ENCODE results near the gene SUFU.

The SUFU gene

GRCh38 chr10:102649797-102650654 is 146.3 kb downstream of the SUFU start:
- DNase-seq (ENCODE audit: insufficient read length, low spot score) (no peak), FAIRE-seq (no peak)
- no peak for TF ChIP-seq TAF1 (IDR thresholded peaks at IDR 0.05; ENCODE audit: low read depth, low read length)
- TF ChIP-seq POU2F2 (IDR thresholded peaks at IDR 0.05; ENCODE audit: low read depth, low read length), result no peak
- TF ChIP-seq SPI1 (IDR thresholded peaks at IDR 0.05; ENCODE audit: low read depth, low read length), result no peak
- TF ChIP-seq PAX5 (IDR thresholded peaks at IDR 0.05; ENCODE audit: insufficient read depth, low read length, severe bottlenecking), result no peak
- TF ChIP-seq POLR2A (IDR thresholded peaks at IDR 0.05; ENCODE audit: low read depth, low read length), result no peak
- no peak for TF ChIP-seq POLR2AphosphoS5 (IDR thresholded peaks at IDR 0.05; ENCODE audit: low read depth, low read length)

- peak; percentile 91 for TF ChIP-seq SPI1 (IDR thresholded peaks at IDR 0.05; ENCODE audit: low read depth, low read length)
- TF ChIP-seq POLR2AphosphoS5 (IDR thresholded peaks at IDR 0.05; ENCODE audit: low read depth, low read length), result no peak
- peak; percentile 80 for FAIRE-seq
These were observed 147.1 kb downstream of the SUFU start for GRCh38 chr10:102650655-102651454.

DNA sequence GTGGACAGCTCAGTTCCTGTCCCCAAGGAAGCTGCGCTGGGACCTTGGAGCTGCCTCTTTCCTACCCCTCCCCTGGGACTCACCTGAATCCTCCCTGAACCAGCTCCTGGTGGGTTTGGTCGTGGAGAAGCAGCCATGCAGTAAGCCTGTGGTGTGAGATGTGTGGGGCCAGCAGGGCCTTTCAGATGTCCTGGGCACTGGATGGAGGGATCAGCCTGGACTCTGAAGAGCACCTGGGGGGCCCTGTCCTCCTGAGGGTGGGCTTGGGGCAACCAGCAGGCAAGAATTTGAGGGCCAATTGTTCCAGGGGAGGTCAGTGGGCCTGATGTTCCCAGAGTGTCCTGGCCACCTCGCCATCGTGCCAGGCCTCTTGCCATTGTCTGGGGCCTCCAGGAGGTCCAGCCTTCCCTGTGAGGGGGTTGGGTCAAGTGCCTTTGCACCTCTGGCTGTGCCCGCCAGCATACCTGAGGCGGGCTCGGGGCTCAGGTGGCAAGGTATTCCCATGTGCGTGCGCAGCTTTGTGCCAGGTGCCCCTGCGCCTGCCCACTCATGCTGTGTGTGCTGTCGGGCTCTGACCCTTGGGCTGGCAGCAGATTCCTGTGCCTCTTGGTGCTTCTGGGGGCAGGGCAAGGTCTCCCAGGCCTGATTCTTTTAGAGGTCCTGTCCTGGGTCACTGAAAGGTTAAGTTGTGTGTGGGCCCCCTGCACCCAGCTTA is 147.8 kb downstream of the SUFU start:
- FAIRE-seq, result peak; percentile 72
- no peak for DNase-seq (ENCODE audit: insufficient read length, low spot score)
- no peak for TF ChIP-seq TAF1 (IDR thresholded peaks at IDR 0.05; ENCODE audit: low read depth, low read length)
- TF ChIP-seq PAX5 (IDR thresholded peaks at IDR 0.05; ENCODE audit: insufficient read depth, low read length, severe bottlenecking), result no peak
- TF ChIP-seq POU2F2 (IDR thresholded peaks at IDR 0.05; ENCODE audit: low read depth, low read length), result no peak
- no peak for TF ChIP-seq SPI1 (IDR thresholded peaks at IDR 0.05; ENCODE audit: low read depth, low read length)
- TF ChIP-seq POLR2AphosphoS5 (IDR thresholded peaks at IDR 0.05; ENCODE audit: low read depth, low read length), result no peak
- no peak for TF ChIP-seq POLR2A (IDR thresholded peaks at IDR 0.05; ENCODE audit: low read depth, low read length)

More at GRCh38 chr10:102650655-102651454, 147.1 kb downstream of the SUFU start:
- DNase-seq (ENCODE audit: insufficient read length, low spot score), result no peak

DNA sequence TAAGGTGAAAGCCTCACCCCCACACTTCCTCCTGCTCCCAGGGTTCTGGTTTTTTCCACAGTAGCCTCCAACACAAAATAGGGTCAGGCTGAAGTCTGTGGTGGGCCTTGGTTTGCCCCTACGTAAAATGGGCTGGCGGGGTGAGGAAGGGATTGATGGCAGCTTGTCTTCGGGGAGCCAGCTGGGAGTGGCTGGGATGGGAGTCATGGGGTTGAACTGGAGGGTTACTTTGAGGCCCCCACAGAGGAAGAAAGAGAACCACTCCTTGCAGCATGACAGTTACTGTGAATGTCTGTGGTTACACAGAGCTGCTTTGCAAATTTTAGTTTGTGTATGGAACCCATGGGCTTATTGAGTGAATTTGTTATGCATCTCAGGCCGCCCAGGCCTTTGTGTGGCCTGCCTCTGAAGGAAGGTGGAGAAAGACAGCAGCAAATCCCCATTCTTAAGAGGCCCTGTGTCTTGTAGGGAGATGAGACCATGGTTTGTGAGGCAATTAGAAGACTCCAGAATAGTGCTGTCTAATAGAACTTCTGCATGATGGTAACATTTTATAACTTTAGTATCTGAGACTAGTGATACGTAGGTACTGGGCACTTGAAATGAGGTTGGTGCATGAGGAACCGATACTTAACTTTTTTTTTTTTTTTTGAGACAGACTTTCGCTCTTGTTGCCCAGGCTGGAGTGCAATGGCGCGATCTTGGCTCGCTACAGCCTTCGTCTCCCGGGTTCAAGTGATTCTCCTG is 148.6 kb downstream of the SUFU start:
- TF ChIP-seq POLR2AphosphoS5 (IDR thresholded peaks at IDR 0.05; ENCODE audit: low read depth, low read length) (no peak), SPI1 (IDR thresholded peaks at IDR 0.05; ENCODE audit: low read depth, low read length) (peak; percentile 85), POU2F2 (IDR thresholded peaks at IDR 0.05; ENCODE audit: low read depth, low read length) (0 out of 2 replicates have a peak, but pooled peaks have one; percentile 10)
- DNase-seq (ENCODE audit: insufficient read length, low spot score) (no peak), FAIRE-seq (peak; percentile 97)

DNA sequence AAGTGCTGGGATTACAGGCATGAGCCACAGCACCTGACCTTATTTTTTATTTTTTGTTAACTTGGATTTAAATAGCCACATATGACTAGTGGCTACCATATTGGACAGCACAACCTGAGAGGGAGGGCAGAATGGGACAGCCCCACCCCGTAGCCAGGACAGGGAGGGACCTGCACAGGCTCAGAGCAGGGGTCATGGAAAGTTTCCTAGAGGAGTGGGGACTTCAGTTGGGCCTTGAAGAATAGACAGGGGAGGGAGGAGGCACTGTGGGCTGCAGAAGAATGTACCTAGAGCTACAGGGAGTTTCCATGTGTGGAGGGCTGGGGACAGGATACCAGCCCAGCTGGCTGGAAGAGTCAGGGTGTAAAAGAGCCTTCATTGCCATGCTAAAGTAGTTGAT is 149.3 kb downstream of the SUFU start:
- no peak for DNase-seq (ENCODE audit: insufficient read length, low spot score)
- FAIRE-seq, result peak; percentile 85
- TF ChIP-seq POU2F2 (IDR thresholded peaks at IDR 0.05; ENCODE audit: low read depth, low read length) (no peak), SPI1 (IDR thresholded peaks at IDR 0.05; ENCODE audit: low read depth, low read length) (no peak), POLR2AphosphoS5 (IDR thresholded peaks at IDR 0.05; ENCODE audit: low read depth, low read length) (no peak), POLR2A (IDR thresholded peaks at IDR 0.05; ENCODE audit: low read depth, low read length) (no peak), TAF1 (IDR thresholded peaks at IDR 0.05; ENCODE audit: low read depth, low read length) (no peak)

DNA sequence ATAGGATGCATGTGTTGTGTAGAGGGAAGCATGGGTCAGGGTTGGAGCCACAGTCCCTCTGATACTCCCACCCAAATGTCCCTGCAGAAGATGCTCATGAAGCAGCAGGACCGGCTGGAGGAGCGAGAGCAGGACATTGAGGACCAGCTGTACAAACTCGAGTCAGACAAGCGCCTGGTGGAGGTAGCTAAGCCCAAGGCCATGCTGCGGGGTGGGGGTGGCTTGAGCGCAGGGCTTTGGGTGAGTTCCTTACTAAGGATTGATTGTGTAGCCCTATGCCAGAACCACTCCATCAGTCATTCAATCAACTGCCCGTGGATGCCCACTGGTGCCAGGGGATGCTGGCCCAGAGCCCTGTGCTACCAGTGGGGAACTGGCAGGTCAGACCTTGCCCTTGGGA is 150.8 kb downstream of the SUFU start:
- no peak for FAIRE-seq
- TF ChIP-seq POLR2A (IDR thresholded peaks at IDR 0.05; ENCODE audit: low read depth, low read length), result no peak
- no peak for TF ChIP-seq POU2F2 (IDR thresholded peaks at IDR 0.05; ENCODE audit: low read depth, low read length)
- no peak for TF ChIP-seq POLR2AphosphoS5 (IDR thresholded peaks at IDR 0.05; ENCODE audit: low read depth, low read length)
- no peak for TF ChIP-seq SPI1 (IDR thresholded peaks at IDR 0.05; ENCODE audit: low read depth, low read length)
- TF ChIP-seq PAX5 (IDR thresholded peaks at IDR 0.05; ENCODE audit: insufficient read depth, low read length, severe bottlenecking), result no peak
- no peak for TF ChIP-seq TAF1 (IDR thresholded peaks at IDR 0.05; ENCODE audit: low read depth, low read length)
- no peak for DNase-seq (ENCODE audit: insufficient read length, low spot score)

DNA sequence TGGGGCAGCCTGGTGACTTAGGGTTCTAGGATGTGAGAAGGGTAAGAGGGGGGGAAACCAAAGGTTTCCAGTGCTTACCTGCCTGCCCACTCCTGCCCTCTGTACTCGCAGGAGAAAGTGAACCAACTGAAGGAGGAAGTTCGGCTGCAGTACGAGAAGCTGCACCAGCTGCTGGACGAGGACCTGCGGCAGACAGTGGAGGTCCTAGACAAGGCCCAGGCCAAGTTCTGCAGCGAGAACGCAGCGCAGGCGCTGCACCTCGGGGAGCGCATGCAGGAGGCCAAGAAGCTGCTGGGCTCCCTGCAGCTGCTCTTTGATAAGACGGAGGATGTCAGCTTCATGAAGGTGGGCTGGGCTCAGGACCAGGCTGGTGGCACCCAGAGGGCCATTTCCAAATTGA is 151.2 kb downstream of the SUFU start:
- TF ChIP-seq PAX5 (IDR thresholded peaks at IDR 0.05; ENCODE audit: insufficient read depth, low read length, severe bottlenecking) (no peak), SPI1 (IDR thresholded peaks at IDR 0.05; ENCODE audit: low read depth, low read length) (no peak), POU2F2 (IDR thresholded peaks at IDR 0.05; ENCODE audit: low read depth, low read length) (no peak), POLR2AphosphoS5 (IDR thresholded peaks at IDR 0.05; ENCODE audit: low read depth, low read length) (no peak), POLR2A (IDR thresholded peaks at IDR 0.05; ENCODE audit: low read depth, low read length) (no peak), TAF1 (IDR thresholded peaks at IDR 0.05; ENCODE audit: low read depth, low read length) (no peak)
- FAIRE-seq (no peak), DNase-seq (ENCODE audit: insufficient read length, low spot score) (no peak)

GRCh38 chr10:102656026-102656425 is 152.3 kb downstream of the SUFU start:
- DNase-seq (ENCODE audit: insufficient read length, low spot score) (no peak), FAIRE-seq (no peak)
- no peak for TF ChIP-seq PAX5 (IDR thresholded peaks at IDR 0.05; ENCODE audit: insufficient read depth, low read length, severe bottlenecking)

DNA sequence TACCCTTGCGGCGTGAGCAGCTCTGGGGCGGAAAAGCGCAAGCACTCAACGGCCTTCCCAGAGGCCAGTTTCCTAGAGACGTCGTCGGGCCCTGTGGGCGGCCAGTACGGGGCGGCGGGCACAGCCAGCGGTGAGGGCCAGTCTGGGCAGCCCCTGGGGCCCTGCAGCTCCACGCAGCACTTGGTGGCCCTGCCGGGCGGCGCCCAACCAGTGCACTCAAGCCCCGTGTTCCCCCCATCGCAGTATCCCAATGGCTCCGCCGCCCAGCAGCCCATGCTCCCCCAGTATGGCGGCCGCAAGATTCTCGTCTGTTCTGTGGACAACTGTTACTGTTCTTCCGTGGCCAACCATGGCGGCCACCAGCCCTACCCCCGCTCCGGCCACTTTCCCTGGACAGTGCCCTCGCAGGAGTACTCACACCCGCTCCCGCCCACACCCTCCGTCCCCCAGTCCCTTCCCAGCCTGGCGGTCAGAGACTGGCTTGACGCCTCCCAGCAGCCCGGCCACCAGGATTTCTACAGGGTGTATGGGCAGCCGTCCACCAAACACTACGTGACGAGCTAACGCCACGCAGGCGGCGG is 153.1 kb downstream of the SUFU start:
- FAIRE-seq (no peak), DNase-seq (ENCODE audit: insufficient read length, low spot score) (no peak)
- TF ChIP-seq PAX5 (IDR thresholded peaks at IDR 0.05; ENCODE audit: insufficient read depth, low read length, severe bottlenecking) (no peak), POLR2AphosphoS5 (IDR thresholded peaks at IDR 0.05; ENCODE audit: low read depth, low read length) (no peak), POLR2A (IDR thresholded peaks at IDR 0.05; ENCODE audit: low read depth, low read length) (no peak)

All from GM12891 (cell line).